Astrocyte (in vitro differentiated cells and primary cell): Measurements from ENCODE around the gene TMEM178B. TPM values are rescaled to one million over a fixed set of nuclear protein-coding genes. Genes with fewer than 3 reads are reported as not detected.

Source experiments
- DNase-seq: peaks from one replicate; pipeline ENCODE4 v3.0.0-alpha.2; 2010; ENCODE audit warnings: low read depth
- FAIRE-seq: peaks from 2 replicates; lab custom pipeline; 2011; peaks lifted over from hg19 to GRCh38; lab: Jason Lieb, UNC
- H2AFZ ChIP-seq: 2 replicates; pipeline ENCODE4 v1.6.0; 2012; ENCODE audit warnings: low read depth, low read length, inconsistent platforms
- H3K27ac ChIP-seq: 2 replicates; pipeline ENCODE4 v1.5.1; 2011; ENCODE audit warnings: low read depth, low read length, inconsistent platforms
- H3K27me3 ChIP-seq: 2 replicates; pipeline ENCODE4 v1.6.0; 2011; ENCODE audit warnings: low read length, inconsistent platforms; ENCODE audit not compliant: insufficient read depth
- H3K36me3 ChIP-seq: 2 replicates; pipeline ENCODE4 v1.5.1; 2011; ENCODE audit warnings: low read length, inconsistent platforms; ENCODE audit not compliant: insufficient read depth
- H3K4me1 ChIP-seq: 2 replicates; pipeline ENCODE4 v1.5.1; 2011; ENCODE audit warnings: low read length, inconsistent platforms; ENCODE audit not compliant: insufficient read depth
- H3K4me2 ChIP-seq: 2 replicates; pipeline ENCODE4 v1.6.0; 2012; ENCODE audit warnings: low read length, inconsistent platforms
- H3K4me3 ChIP-seq: 2 replicates; pipeline ENCODE4 v1.5.1; 2011; ENCODE audit warnings: low read depth, mild to moderate bottlenecking, low read length, inconsistent platforms; ENCODE audit not compliant: insufficient read depth
- H3K79me2 ChIP-seq: 2 replicates; pipeline ENCODE4 v1.6.0; 2012; ENCODE audit warnings: mild to moderate bottlenecking, low read length, inconsistent platforms; ENCODE audit not compliant: insufficient read depth
- H3K9ac ChIP-seq: 2 replicates; pipeline ENCODE4 v1.6.0; 2012; ENCODE audit warnings: mild to moderate bottlenecking, low read length, inconsistent platforms
- H3K9me3 ChIP-seq: 2 replicates; pipeline ENCODE4 v1.5.1; 2012; ENCODE audit warnings: low read depth, mild to moderate bottlenecking, low read length, inconsistent platforms; ENCODE audit not compliant: insufficient read depth
- H4K20me1 ChIP-seq: 2 replicates; pipeline ENCODE4 v1.6.0; 2012; ENCODE audit warnings: low read length, inconsistent platforms; ENCODE audit not compliant: insufficient read depth
- H3K27ac Mint-ChIP-seq: one replicate; pipeline ENCODE4 v1.8.0; 2021; ENCODE audit warnings: mild to moderate bottlenecking, mixed read lengths; ENCODE audit not compliant: unreplicated experiment
- H3K27me3 Mint-ChIP-seq: one replicate; pipeline ENCODE4 v1.8.0; 2021; ENCODE audit warnings: low read depth, mixed read lengths; ENCODE audit not compliant: unreplicated experiment
- H3K36me3 Mint-ChIP-seq: one replicate; pipeline ENCODE4 v1.8.0; 2021; ENCODE audit warnings: low read depth, mixed read lengths; ENCODE audit not compliant: unreplicated experiment
- H3K4me1 Mint-ChIP-seq: one replicate; pipeline ENCODE4 v1.8.0; 2021; ENCODE audit warnings: low read depth, mixed read lengths; ENCODE audit not compliant: unreplicated experiment
- H3K4me3 Mint-ChIP-seq: one replicate; pipeline ENCODE4 v1.8.0; 2021; ENCODE audit warnings: mild to moderate bottlenecking, moderate library complexity, mixed read lengths; ENCODE audit not compliant: unreplicated experiment
- H3K9me3 Mint-ChIP-seq: one replicate; pipeline ENCODE4 v1.8.0; 2021; ENCODE audit warnings: mild to moderate bottlenecking, mixed read lengths; ENCODE audit not compliant: unreplicated experiment
- EZH2 ChIP-seq: IDR thresholded peaks from 2 replicates; pipeline ENCODE4 v1.6.1; 2012; ENCODE audit warnings: mild to moderate bottlenecking, low read length, inconsistent platforms; ENCODE audit not compliant: insufficient read depth
- total RNA-seq: library from RNA; stranded (reverse); gene quantifications from 2 replicates; pipeline ENCODE4 v1.2.1, GENCODE V29; 2021
- TF ChIP-seq, protein P1 (sequence below): IDR thresholded peaks from 2 replicates; pipeline ENCODE4 v1.5.1; 2011; ENCODE audit warnings: low read depth, mild to moderate bottlenecking, inconsistent platforms, low read length, moderate library complexity; ENCODE audit not compliant: insufficient read depth

The TMEM178B gene
- total RNA-seq, 1 donor from 2014 or later = 3.9 TPM

GRCh38 chr7:141178486-141179135 lies 104.7 kb downstream of the TMEM178B start:
- no peaks in the 10 kb centered on the region for H3K4me1 ChIP-seq
- no peak overlapping the region for H3K4me2 ChIP-seq
- H3K9ac ChIP-seq = no peak overlapping the region
- no peaks in the 10 kb centered on the region for H3K79me2 ChIP-seq
- no peaks in the 10 kb centered on the region for H3K27me3 Mint-ChIP-seq
- H3K9me3 Mint-ChIP-seq = peaks cover 2% of the 10 kb centered on the region
- H2AFZ ChIP-seq = no peak overlapping the region
- no peak for FAIRE-seq
- H3K27ac Mint-ChIP-seq = no peak overlapping the region
- H3K27me3 ChIP-seq = no peaks in the 10 kb centered on the region
- H3K4me1 Mint-ChIP-seq = peaks cover 6% of the 10 kb centered on the region
- H3K27ac ChIP-seq = no peak overlapping the region
- H3K9me3 ChIP-seq = no peaks in the 10 kb centered on the region
- H3K4me3 ChIP-seq = no peak overlapping the region
- TF ChIP-seq EZH2 = no peak
- TF ChIP-seq, protein P1, sequence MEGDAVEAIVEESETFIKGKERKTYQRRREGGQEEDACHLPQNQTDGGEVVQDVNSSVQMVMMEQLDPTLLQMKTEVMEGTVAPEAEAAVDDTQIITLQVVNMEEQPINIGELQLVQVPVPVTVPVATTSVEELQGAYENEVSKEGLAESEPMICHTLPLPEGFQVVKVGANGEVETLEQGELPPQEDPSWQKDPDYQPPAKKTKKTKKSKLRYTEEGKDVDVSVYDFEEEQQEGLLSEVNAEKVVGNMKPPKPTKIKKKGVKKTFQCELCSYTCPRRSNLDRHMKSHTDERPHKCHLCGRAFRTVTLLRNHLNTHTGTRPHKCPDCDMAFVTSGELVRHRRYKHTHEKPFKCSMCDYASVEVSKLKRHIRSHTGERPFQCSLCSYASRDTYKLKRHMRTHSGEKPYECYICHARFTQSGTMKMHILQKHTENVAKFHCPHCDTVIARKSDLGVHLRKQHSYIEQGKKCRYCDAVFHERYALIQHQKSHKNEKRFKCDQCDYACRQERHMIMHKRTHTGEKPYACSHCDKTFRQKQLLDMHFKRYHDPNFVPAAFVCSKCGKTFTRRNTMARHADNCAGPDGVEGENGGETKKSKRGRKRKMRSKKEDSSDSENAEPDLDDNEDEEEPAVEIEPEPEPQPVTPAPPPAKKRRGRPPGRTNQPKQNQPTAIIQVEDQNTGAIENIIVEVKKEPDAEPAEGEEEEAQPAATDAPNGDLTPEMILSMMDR = no peak
- H3K36me3 ChIP-seq = no peaks in the 10 kb centered on the region
- no peaks in the 10 kb centered on the region for H4K20me1 ChIP-seq
- no peak overlapping the region for H3K4me3 Mint-ChIP-seq
- peaks cover 1% of the 10 kb centered on the region for H3K36me3 Mint-ChIP-seq
- no peak for DNase-seq

DNA sequence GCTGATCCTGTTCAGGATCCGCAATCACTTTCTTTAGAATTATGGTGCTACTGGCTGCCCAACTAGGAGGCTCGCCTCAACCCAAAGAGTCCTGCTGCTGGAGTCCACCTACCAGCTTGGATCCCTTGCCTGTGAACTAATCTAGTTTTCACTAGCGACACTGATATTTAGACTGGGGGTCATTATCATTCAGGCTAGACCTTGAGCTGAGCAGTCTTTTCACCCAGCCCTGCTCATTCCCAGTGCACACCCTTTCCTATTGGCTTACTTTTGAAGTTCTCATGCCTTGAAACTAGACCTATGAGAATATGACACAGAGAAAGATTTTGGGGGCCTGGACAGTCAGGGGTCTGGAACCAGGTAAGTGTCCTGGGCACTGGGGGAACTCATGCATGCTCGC lies 107.9 kb downstream of the TMEM178B start:
- peaks cover 7% of the 10 kb centered on the region for H3K27me3 Mint-ChIP-seq
- peaks cover 1% of the 10 kb centered on the region for H3K36me3 Mint-ChIP-seq
- Histone ChIP-seq H3K4me2 (no peak overlapping the region), H4K20me1 (no peaks in the 10 kb centered on the region), H2AFZ (no peak overlapping the region), H3K9ac (no peak overlapping the region), H3K9me3 (no peaks in the 10 kb centered on the region), H3K27me3 (no peaks in the 10 kb centered on the region), H3K4me3 (no peak overlapping the region), H3K36me3 (no peaks in the 10 kb centered on the region), H3K4me1 (no peaks in the 10 kb centered on the region), H3K79me2 (no peaks in the 10 kb centered on the region), H3K27ac (no peak overlapping the region)
- H3K4me3 Mint-ChIP-seq = no peak overlapping the region
- H3K27ac Mint-ChIP-seq = no peak overlapping the region
- TF ChIP-seq, protein P1 = no peak
- TF ChIP-seq EZH2 = no peak
- DNase-seq (no peak), FAIRE-seq (no peak)
- peaks cover 6% of the 10 kb centered on the region for H3K4me1 Mint-ChIP-seq
- no peaks in the 10 kb centered on the region for H3K9me3 Mint-ChIP-seq

DNA sequence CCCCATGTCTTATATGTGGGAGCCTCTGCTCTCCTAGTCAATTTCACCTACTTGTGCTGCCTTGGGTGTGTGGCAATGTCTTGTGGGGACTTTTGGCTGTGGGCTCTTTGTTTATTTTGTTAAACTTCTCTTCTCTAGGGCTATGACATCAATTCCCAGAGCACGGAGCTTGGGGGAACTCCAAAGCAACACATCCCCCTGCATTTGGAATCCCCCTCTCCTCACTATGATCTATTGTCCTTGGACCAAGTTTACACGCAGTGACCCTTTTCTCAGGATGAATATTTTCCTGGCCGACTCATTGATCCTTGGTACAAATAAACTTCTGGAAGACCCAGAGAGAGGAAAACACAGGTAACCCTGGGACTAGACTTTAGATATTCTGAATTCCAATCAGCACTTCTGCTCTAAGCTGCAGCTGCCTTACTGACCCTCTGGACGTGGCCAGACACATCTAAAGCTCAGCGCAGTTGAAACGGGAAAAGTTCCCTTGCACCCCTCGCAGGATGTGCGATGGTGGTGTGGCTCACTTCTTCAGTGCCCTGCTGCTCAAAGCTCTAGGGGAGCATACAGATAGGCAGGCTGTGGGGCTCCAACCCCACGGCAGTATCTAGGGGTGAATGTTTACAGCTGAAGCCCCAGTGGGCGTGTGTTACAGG lies 110.8 kb downstream of the TMEM178B start:
- H3K27me3 ChIP-seq = no peaks in the 10 kb centered on the region
- Mint-ChIP-seq H3K36me3 (peaks cover 1% of the 10 kb centered on the region), H3K4me3 (no peak overlapping the region), H3K27me3 (peaks cover 7% of the 10 kb centered on the region), H3K4me1 (no peaks in the 10 kb centered on the region), H3K27ac (no peak overlapping the region), H3K9me3 (no peaks in the 10 kb centered on the region)
- H3K36me3 ChIP-seq = no peaks in the 10 kb centered on the region
- no peak overlapping the region for H2AFZ ChIP-seq
- FAIRE-seq = no peak
- no peak overlapping the region for H3K27ac ChIP-seq
- no peaks in the 10 kb centered on the region for H3K4me1 ChIP-seq
- H3K9ac ChIP-seq = no peak overlapping the region
- no peak overlapping the region for H3K4me2 ChIP-seq
- no peak for DNase-seq
- TF ChIP-seq, protein P1 = no peak
- TF ChIP-seq EZH2 = no peak
- no peaks in the 10 kb centered on the region for H3K9me3 ChIP-seq
- H4K20me1 ChIP-seq = no peaks in the 10 kb centered on the region
- no peaks in the 10 kb centered on the region for H3K79me2 ChIP-seq
- no peak overlapping the region for H3K4me3 ChIP-seq
